Measurements from ENCODE around the gene TPST1. TPM values are rescaled to one million over a fixed set of nuclear protein-coding genes. Genes with fewer than 3 reads are reported as not detected.
A peak's percentile ranks its signal among the peaks of the same experiment; 100 is the strongest.

TPST1 gene
- total RNA-seq, 4 donors from 2014 or later: 1.5 to 28.3 (median 9.7) TPM

- in situ Hi-C loops (cut with MboI; ENCODE audit: low pct_ligation_motif_present in 1 of 4, low pct_unique_long_range_greater_than_20kb in 1 of 4, low sequenced_read_pairs in 3 of 4) (no loop called here), intact Hi-C loops (cut with DNase I; ENCODE audit: low total_unique reads) (no loop called here)
- Histone ChIP-seq H3K4me1 (no peaks in the 10 kb centered on the region), H3K27me3 (no peaks in the 10 kb centered on the region), H3K4me3 (no peak overlapping the region), H3K9me3 (peaks cover 10 to 13% of the 10 kb centered on the region in 2 donors), H3K36me3 (no peaks in the 10 kb centered on the region), H3K27ac (peak overlapping the region in 1 of 4 donors; percentile 4)
- no peak for TF ChIP-seq POLR2AphosphoS5 (IDR thresholded peaks at IDR 0.05)
- TF ChIP-seq CTCF (IDR thresholded peaks at IDR 0.05): no peak
- no peak for TF ChIP-seq EP300 (IDR thresholded peaks at IDR 0.05; ENCODE audit: low read depth)
- TF ChIP-seq POLR2A (IDR thresholded peaks at IDR 0.05): no peak
- no peak for DNase-seq
- WGBS, 2 donors (ENCODE audit: low coverage in 1 of 2): 73 to 86% methylated on average over 3 of the region's 3 CpGs
These were observed 91.4 kb downstream of the TPST1 start for GRCh38 chr7:66296557-66296956.

- Histone ChIP-seq H3K9me3 (peaks cover 10 to 13% of the 10 kb centered on the region in 2 donors), H3K36me3 (no peaks in the 10 kb centered on the region), H3K27ac (no peak overlapping the region), H3K27me3 (no peaks in the 10 kb centered on the region), H3K4me1 (no peaks in the 10 kb centered on the region), H3K4me3 (no peak overlapping the region)
- DNase-seq: no peak
- in situ Hi-C loops (cut with MboI; ENCODE audit: low pct_ligation_motif_present in 1 of 4, low pct_unique_long_range_greater_than_20kb in 1 of 4, low sequenced_read_pairs in 3 of 4) (no loop called here), intact Hi-C loops (cut with DNase I; ENCODE audit: low total_unique reads) (no loop called here)
- TF ChIP-seq POLR2A (IDR thresholded peaks at IDR 0.05) (no peak), CTCF (IDR thresholded peaks at IDR 0.05) (no peak), EP300 (IDR thresholded peaks at IDR 0.05; ENCODE audit: low read depth) (no peak), POLR2AphosphoS5 (IDR thresholded peaks at IDR 0.05) (no peak)
These were observed 92.4 kb downstream of the TPST1 start for GRCh38 chr7:66297579-66297978.

- WGBS, 2 donors (ENCODE audit: low coverage in 1 of 2): 87 to 95% methylated on average over 2 of the region's 2 CpGs
- peaks cover 10 to 13% of the 10 kb centered on the region in 2 donors for H3K9me3 ChIP-seq
- no peak overlapping the region for H3K27ac ChIP-seq
- intact Hi-C loops (cut with DNase I; ENCODE audit: low total_unique reads): no loop called here
- H3K36me3 ChIP-seq: no peaks in the 10 kb centered on the region
- no peak for DNase-seq
- no peak overlapping the region for H3K4me3 ChIP-seq
- TF ChIP-seq POLR2AphosphoS5 (IDR thresholded peaks at IDR 0.05) (no peak), EP300 (IDR thresholded peaks at IDR 0.05; ENCODE audit: low read depth) (no peak), POLR2A (IDR thresholded peaks at IDR 0.05) (no peak), CTCF (IDR thresholded peaks at IDR 0.05) (no peak)
- H3K27me3 ChIP-seq: no peaks in the 10 kb centered on the region
- peaks cover 0 to 7% (median 0%) of the 10 kb centered on the region in 4 donors for H3K4me1 ChIP-seq
- in situ Hi-C loops (cut with MboI; ENCODE audit: low pct_ligation_motif_present in 1 of 4, low pct_unique_long_range_greater_than_20kb in 1 of 4, low sequenced_read_pairs in 3 of 4): loop anchor here in 1 of 4 donors (25.0 kb wide), 1 partner anchor 111 kb away; no protein-coding TSS in a partner anchor
These were observed 96.1 kb downstream of the TPST1 start for GRCh38 chr7:66301249-66301648.

- no peak for TF ChIP-seq POLR2A (IDR thresholded peaks at IDR 0.05)
- no peak for TF ChIP-seq CTCF (IDR thresholded peaks at IDR 0.05)
- no peak for TF ChIP-seq POLR2AphosphoS5 (IDR thresholded peaks at IDR 0.05)
- no peak for TF ChIP-seq EP300 (IDR thresholded peaks at IDR 0.05; ENCODE audit: low read depth)
- Histone ChIP-seq H3K27me3 (no peaks in the 10 kb centered on the region), H3K9me3 (peaks cover 10 to 13% of the 10 kb centered on the region in 2 donors), H3K4me1 (peaks cover 0 to 12% (median 2%) of the 10 kb centered on the region in 4 donors), H3K27ac (no peak overlapping the region), H3K36me3 (no peaks in the 10 kb centered on the region), H3K4me3 (no peak overlapping the region)
- in situ Hi-C loops (cut with MboI; ENCODE audit: low pct_ligation_motif_present in 1 of 4, low pct_unique_long_range_greater_than_20kb in 1 of 4, low sequenced_read_pairs in 3 of 4): loop anchor here in 1 of 4 donors (25.0 kb wide), 1 partner anchor 111 kb away; no protein-coding TSS in a partner anchor
- 67 to 97% methylated on average over 1 to 3 of the region's 3 CpGs for WGBS, 2 donors (ENCODE audit: low coverage in 1 of 2)
- DNase-seq: no peak
- intact Hi-C loops (cut with DNase I; ENCODE audit: low total_unique reads): no loop called here
These were observed 96.6 kb downstream of the TPST1 start for GRCh38 chr7:66301737-66302136.
